ENCODE data around the gene PVR. TPM values are rescaled to one million over a fixed set of nuclear protein-coding genes. Genes with fewer than 3 reads are reported as not detected.

The PVR gene
- total and polyA plus RNA-seq, 2 of the 4 experiments (the other 2 are of a cell fraction): 106 to 122 TPM

GRCh38 chr19:44660081-44660480 lies 16.4 kb downstream of the PVR start:
- H2BK15ac ChIP-seq (ENCODE audit: low read depth, low read length): no peak overlapping the region
- no peak overlapping the region for H3K4me3 ChIP-seq (ENCODE audit: insufficient read depth, low read depth, low read length)
- no peak overlapping the region for H2BK20ac ChIP-seq (ENCODE audit: low read depth, low read length)
- in situ Hi-C loops (cut with MboI; ENCODE audit: low sequenced_read_pairs) (no loop called here), dilution Hi-C loops (cut with HindIII; ENCODE audit: low sequenced_read_pairs, unreplicated experiment) (no loop called here), intact Hi-C loops (cut with micrococcal nuclease) (no loop called here)
- ChIA-PET CTCF (no interaction called here), POLR2A (ENCODE audit: unreplicated experiment) (no interaction called here)
- peaks cover 3% of the 10 kb centered on the region; the same call in 1 of the 2 replicates for H3K4me1 ChIP-seq (ENCODE audit: control insufficient read depth, insufficient read depth, low read length)
- 0 out of 2 replicates have a peak, but pooled peaks cover 7% of the 10 kb centered on the region for H4K20me1 ChIP-seq (ENCODE audit: insufficient read depth, low read length)
- H3K56ac ChIP-seq (ENCODE audit: extremely low read depth, insufficient read depth, low read length): no peak overlapping the region
- H4K8ac ChIP-seq (ENCODE audit: low read depth in 2 of 2, low read length in 2 of 2): 0 out of 4 replicates have a peak overlapping the region, but pooled peaks of 1 of the 2 experiments have one; percentile 3
- no peak overlapping the region for H3K23ac ChIP-seq (ENCODE audit: low read depth, low read length)
- H3K4me2 ChIP-seq (ENCODE audit: low read depth, low read length): no peak overlapping the region
- no peak overlapping the region for H2AK5ac ChIP-seq (ENCODE audit: low read depth, low read length)
- TF ChIP-seq CHD1 (IDR thresholded peaks at IDR 0.05; ENCODE audit: low read depth, low read length): no peak
- H3K27ac ChIP-seq (ENCODE audit: insufficient read depth, low read length): no peak overlapping the region
- no peak overlapping the region for H3K4ac ChIP-seq (ENCODE audit: low read depth, low read length)
- H3K14ac ChIP-seq (replicated peaks; ENCODE audit: low read depth, low read length): no peak overlapping the region
- H2BK120ac ChIP-seq (ENCODE audit: low read depth, low read length): no peak overlapping the region
- H3K79me1 ChIP-seq (ENCODE audit: low read depth in 1 of 2, low read length in 2 of 2): peaks cover 31 to 84% of the 10 kb centered on the region in 2 experiments; a peak in 3 of 4 replicates
- H2BK5ac ChIP-seq (ENCODE audit: low read depth, low read length, poor library complexity, severe bottlenecking): no peak overlapping the region
- no TSS peak for BruUV-seq (replicated peaks)
- H3K9me1 ChIP-seq (ENCODE audit: insufficient read depth, low read length): peaks cover 12% of the 10 kb centered on the region
- no peaks in the 10 kb centered on the region for H3K27me3 ChIP-seq (ENCODE audit: control insufficient read depth, insufficient read depth, low read length)
- no peak overlapping the region for H2AK9ac ChIP-seq (replicated peaks; ENCODE audit: low read depth, low read length, poor library complexity)
- no peak for ATAC-seq (ENCODE audit: low read depth)
- DNase-seq: no peak
- H2AFZ ChIP-seq (replicated peaks; ENCODE audit: low read length, poor library complexity): no peak overlapping the region
- H3K9me3 ChIP-seq (ENCODE audit: control insufficient read depth, insufficient read depth, low read length): no peaks in the 10 kb centered on the region
- no peak overlapping the region for H4K5ac ChIP-seq (ENCODE audit: low read depth, low read length)
- H3K9ac ChIP-seq (ENCODE audit: low read depth, low read length): no peak overlapping the region
- H3K18ac ChIP-seq (ENCODE audit: low read depth, low read length): no peak overlapping the region
- H4K91ac ChIP-seq (ENCODE audit: insufficient read depth, low read depth, low read length): no peak overlapping the region
- WGBS, 2 experiments (ENCODE audit: extremely low coverage in 2 of 2, insufficient read length in 1 of 2): 100% methylated on average over 1 of the region's 4 CpGs; no CpG with 5 or more reads in 1 of the 2 experiments
- H3K36me3 ChIP-seq (ENCODE audit: control insufficient read depth, insufficient read depth, low read length): peaks cover 70% of the 10 kb centered on the region
